Measurements from ENCODE around the gene DPYD. TPM values are rescaled to one million over a fixed set of nuclear protein-coding genes. Genes with fewer than 3 reads are reported as not detected.
A peak's percentile ranks its signal among the peaks of the same experiment; 100 is the strongest.

DPYD gene
- total RNA-seq, 1 donor = 81.4 TPM

- Histone ChIP-seq H3K27ac (ENCODE audit: low read depth, low read length) (no peak overlapping the region), H3K27me3 (ENCODE audit: insufficient read depth, low read length) (no peaks in the 10 kb centered on the region), H4K20me1 (ENCODE audit: insufficient read depth, low read length) (no peaks in the 10 kb centered on the region), H3K79me2 (ENCODE audit: insufficient read depth, low read length) (no peaks in the 10 kb centered on the region), H3K4me2 (ENCODE audit: insufficient read depth, low read length) (no peak overlapping the region), H3K4me3 (ENCODE audit: insufficient read depth, low read length) (no peak overlapping the region), H3K36me3 (ENCODE audit: insufficient read depth, low read length) (no peaks in the 10 kb centered on the region), H3K4me1 (ENCODE audit: insufficient read depth, low read length) (no peaks in the 10 kb centered on the region), H2AFZ (ENCODE audit: low read length) (no peak overlapping the region), H3K9me3 (ENCODE audit: low read depth, low read length) (no peaks in the 10 kb centered on the region)
- TF ChIP-seq CTCF (IDR thresholded peaks at IDR 0.05; ENCODE audit: extremely low read depth, low read depth, low read length) = no peak
- no peak for DNase-seq (ENCODE audit: insufficient read length, low spot score, missing footprints)
Measured at GRCh38 chr1:97727029-97727428, 193.8 kb downstream of the DPYD start.

GRCh38 chr1:97726386-97726785 lies 194.4 kb downstream of the DPYD start:
- no peak overlapping the region for H2AFZ ChIP-seq (ENCODE audit: low read length)
- H3K27ac ChIP-seq (ENCODE audit: low read depth, low read length) = no peak overlapping the region
- no peaks in the 10 kb centered on the region for H3K79me2 ChIP-seq (ENCODE audit: insufficient read depth, low read length)
- no peak for DNase-seq (ENCODE audit: insufficient read length, low spot score, missing footprints)
- H3K4me2 ChIP-seq (ENCODE audit: insufficient read depth, low read length) = no peak overlapping the region
- H3K4me1 ChIP-seq (ENCODE audit: insufficient read depth, low read length) = peaks cover 1% of the 10 kb centered on the region
- H3K27me3 ChIP-seq (ENCODE audit: insufficient read depth, low read length) = no peaks in the 10 kb centered on the region
- H3K4me3 ChIP-seq (ENCODE audit: insufficient read depth, low read length) = no peak overlapping the region
- no peaks in the 10 kb centered on the region for H3K36me3 ChIP-seq (ENCODE audit: insufficient read depth, low read length)
- H3K9me3 ChIP-seq (ENCODE audit: low read depth, low read length) = no peaks in the 10 kb centered on the region
- no peak for TF ChIP-seq CTCF (IDR thresholded peaks at IDR 0.05; ENCODE audit: extremely low read depth, low read depth, low read length)
- no peaks in the 10 kb centered on the region for H4K20me1 ChIP-seq (ENCODE audit: insufficient read depth, low read length)

- Histone ChIP-seq H3K9me3 (ENCODE audit: low read depth, low read length) (no peaks in the 10 kb centered on the region), H4K20me1 (ENCODE audit: insufficient read depth, low read length) (no peaks in the 10 kb centered on the region), H3K27ac (ENCODE audit: low read depth, low read length) (no peak overlapping the region), H2AFZ (ENCODE audit: low read length) (no peak overlapping the region), H3K79me2 (ENCODE audit: insufficient read depth, low read length) (no peaks in the 10 kb centered on the region), H3K4me3 (ENCODE audit: insufficient read depth, low read length) (no peak overlapping the region), H3K4me2 (ENCODE audit: insufficient read depth, low read length) (no peak overlapping the region), H3K4me1 (ENCODE audit: insufficient read depth, low read length) (peaks cover 4% of the 10 kb centered on the region), H3K36me3 (ENCODE audit: insufficient read depth, low read length) (no peaks in the 10 kb centered on the region), H3K27me3 (ENCODE audit: insufficient read depth, low read length) (no peaks in the 10 kb centered on the region)
- no peak for DNase-seq (ENCODE audit: insufficient read length, low spot score, missing footprints)
- TF ChIP-seq CTCF (IDR thresholded peaks at IDR 0.05; ENCODE audit: extremely low read depth, low read depth, low read length) = no peak
Measured at GRCh38 chr1:97721221-97721620, 199.6 kb downstream of the DPYD start.

GRCh38 chr1:97712980-97713379 lies 207.9 kb downstream of the DPYD start:
- no peaks in the 10 kb centered on the region for H4K20me1 ChIP-seq (ENCODE audit: insufficient read depth, low read length)
- no peak overlapping the region for H3K27ac ChIP-seq (ENCODE audit: low read depth, low read length)
- no peaks in the 10 kb centered on the region for H3K4me1 ChIP-seq (ENCODE audit: insufficient read depth, low read length)
- TF ChIP-seq CTCF (IDR thresholded peaks at IDR 0.05; ENCODE audit: extremely low read depth, low read depth, low read length) = no peak
- H3K4me2 ChIP-seq (ENCODE audit: insufficient read depth, low read length) = no peak overlapping the region
- H3K79me2 ChIP-seq (ENCODE audit: insufficient read depth, low read length) = no peaks in the 10 kb centered on the region
- no peak overlapping the region for H2AFZ ChIP-seq (ENCODE audit: low read length)
- H3K27me3 ChIP-seq (ENCODE audit: insufficient read depth, low read length) = no peaks in the 10 kb centered on the region
- H3K4me3 ChIP-seq (ENCODE audit: insufficient read depth, low read length) = no peak overlapping the region
- no peaks in the 10 kb centered on the region for H3K36me3 ChIP-seq (ENCODE audit: insufficient read depth, low read length)
- peak; percentile 13 for DNase-seq (ENCODE audit: insufficient read length, low spot score, missing footprints)
- H3K9me3 ChIP-seq (ENCODE audit: low read depth, low read length) = no peaks in the 10 kb centered on the region
